ENCODE data around the gene ZMYM4.

DNA sequence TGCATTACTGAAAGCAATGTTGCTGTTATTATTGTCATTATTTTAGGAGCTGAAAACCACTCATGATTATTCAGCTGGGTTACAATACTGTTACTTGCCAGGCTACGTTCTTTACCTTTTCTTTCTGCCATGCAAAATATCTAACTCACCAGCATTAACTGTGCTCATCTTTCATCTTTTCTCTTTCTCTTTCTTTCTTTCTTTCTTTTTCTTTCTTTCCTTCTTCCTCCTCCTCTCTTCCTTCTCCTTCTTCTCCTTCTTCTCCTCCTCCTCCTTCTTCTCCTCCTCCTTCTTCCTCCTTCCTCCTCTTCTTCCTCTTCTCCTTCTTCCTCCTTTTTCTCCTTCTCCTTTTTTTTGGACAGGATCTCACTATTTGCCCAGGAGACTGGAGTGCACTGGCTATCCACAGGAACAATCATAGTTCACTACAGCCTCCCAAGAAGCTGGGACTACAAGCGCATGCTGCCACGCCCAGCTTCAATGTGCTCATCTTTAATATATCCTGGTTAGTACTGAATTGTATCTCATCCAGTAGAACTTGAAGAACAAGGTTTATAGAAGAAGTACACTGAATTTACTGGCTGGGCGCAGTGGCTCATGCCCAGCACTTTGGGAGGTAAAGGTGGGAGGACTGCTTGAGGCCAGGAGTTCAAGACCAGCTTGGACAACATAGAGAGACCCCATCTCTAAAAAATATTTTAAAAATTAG is 6.9 kb upstream of the ZMYM4 start:
- TF ChIP-seq, protein P1, sequence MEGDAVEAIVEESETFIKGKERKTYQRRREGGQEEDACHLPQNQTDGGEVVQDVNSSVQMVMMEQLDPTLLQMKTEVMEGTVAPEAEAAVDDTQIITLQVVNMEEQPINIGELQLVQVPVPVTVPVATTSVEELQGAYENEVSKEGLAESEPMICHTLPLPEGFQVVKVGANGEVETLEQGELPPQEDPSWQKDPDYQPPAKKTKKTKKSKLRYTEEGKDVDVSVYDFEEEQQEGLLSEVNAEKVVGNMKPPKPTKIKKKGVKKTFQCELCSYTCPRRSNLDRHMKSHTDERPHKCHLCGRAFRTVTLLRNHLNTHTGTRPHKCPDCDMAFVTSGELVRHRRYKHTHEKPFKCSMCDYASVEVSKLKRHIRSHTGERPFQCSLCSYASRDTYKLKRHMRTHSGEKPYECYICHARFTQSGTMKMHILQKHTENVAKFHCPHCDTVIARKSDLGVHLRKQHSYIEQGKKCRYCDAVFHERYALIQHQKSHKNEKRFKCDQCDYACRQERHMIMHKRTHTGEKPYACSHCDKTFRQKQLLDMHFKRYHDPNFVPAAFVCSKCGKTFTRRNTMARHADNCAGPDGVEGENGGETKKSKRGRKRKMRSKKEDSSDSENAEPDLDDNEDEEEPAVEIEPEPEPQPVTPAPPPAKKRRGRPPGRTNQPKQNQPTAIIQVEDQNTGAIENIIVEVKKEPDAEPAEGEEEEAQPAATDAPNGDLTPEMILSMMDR (IDR thresholded peaks at IDR 0.05), result no peak
- TF ChIP-seq POLR2A (IDR thresholded peaks at IDR 0.05), result no peak

Measured in adrenal gland (tissue), 5 donors.